DND-41 (cell line): Measurements from ENCODE around the gene L1TD1.

ENCODE experiments used
- ATAC-seq: fragments of 200-7000 bp; cut with Tn5 transposase; 3 replicates; pipeline ENCODE4 v1.9.1; 2021; ENCODE audit warnings: low read depth; ENCODE audit not compliant: insufficient read depth
- DNase-seq: peaks from one replicate; pipeline ENCODE4 v3.0.0-alpha.2; 2020
- H2AFZ ChIP-seq: 2 replicates; pipeline ENCODE4 v1.6.0; 2012; ENCODE audit warnings: low read depth, low read length
- H3K27ac ChIP-seq: 2 replicates; pipeline ENCODE4 v1.5.1; 2012; ENCODE audit warnings: low read length, inconsistent platforms
- H3K27me3 ChIP-seq: fragments of 200-600 bp; sonication (generic); 2 replicates; pipeline ENCODE4 v1.6.0; 2012; ENCODE audit warnings: low read length, mild to moderate bottlenecking, inconsistent platforms; ENCODE audit not compliant: insufficient read depth, poor library complexity
- H3K36me3 ChIP-seq: 2 replicates; pipeline ENCODE4 v1.5.1; 2012; ENCODE audit warnings: low read length, inconsistent platforms; ENCODE audit not compliant: insufficient read depth
- H3K4me1 ChIP-seq: 2 replicates; pipeline ENCODE4 v1.5.1; 2012; ENCODE audit warnings: mild to moderate bottlenecking, low read length; ENCODE audit not compliant: insufficient read depth
- H3K4me2 ChIP-seq: 2 replicates; pipeline ENCODE4 v1.6.0; 2012; ENCODE audit warnings: mild to moderate bottlenecking, moderate library complexity, low read length, inconsistent platforms; ENCODE audit not compliant: insufficient read depth
- H3K4me3 ChIP-seq, 2 experiments: fragments of 200-600 bp in 1 of 2; shearing (Covaris generic) in 1 of 2; 2 replicates each; pipeline ENCODE4 v1.5.1; 2012 to 2016; ENCODE audit warnings: inconsistent platforms in 2 of 2, low read length in 2 of 2, mild to moderate bottlenecking in 2 of 2, low read depth in 1 of 2, moderate library complexity in 1 of 2
- H3K79me2 ChIP-seq: 2 replicates; pipeline ENCODE4 v1.6.0; 2012; ENCODE audit warnings: low read length, inconsistent platforms; ENCODE audit not compliant: insufficient read depth
- H3K9ac ChIP-seq: 2 replicates; pipeline ENCODE4 v1.6.0; 2012; ENCODE audit warnings: low read depth, mild to moderate bottlenecking, inconsistent platforms, low read length, moderate library complexity
- H3K9me3 ChIP-seq: 2 replicates; pipeline ENCODE4 v1.5.1; 2012; ENCODE audit warnings: low read length, moderate library complexity, mild to moderate bottlenecking, inconsistent platforms; ENCODE audit not compliant: insufficient read depth, severe bottlenecking
- H4K20me1 ChIP-seq: 2 replicates; pipeline ENCODE4 v1.6.0; 2012; ENCODE audit warnings: low read length; ENCODE audit not compliant: insufficient read depth
- EZH2 ChIP-seq: IDR thresholded peaks from 3 replicates; pipeline ENCODE4 v1.6.1; 2012; ENCODE audit warnings: borderline replicate concordance, low read depth, mild to moderate bottlenecking, moderate library complexity, low read length, inconsistent platforms; ENCODE audit not compliant: severe bottlenecking
- TF ChIP-seq, protein P1 (sequence below): IDR thresholded peaks from 2 replicates; pipeline ENCODE4 v1.5.1; 2012; ENCODE audit warnings: borderline replicate concordance, low read length, moderate library complexity, mild to moderate bottlenecking; ENCODE audit not compliant: poor library complexity, severe bottlenecking; ENCODE audit errors: extremely low read depth

L1TD1 gene

DNA sequence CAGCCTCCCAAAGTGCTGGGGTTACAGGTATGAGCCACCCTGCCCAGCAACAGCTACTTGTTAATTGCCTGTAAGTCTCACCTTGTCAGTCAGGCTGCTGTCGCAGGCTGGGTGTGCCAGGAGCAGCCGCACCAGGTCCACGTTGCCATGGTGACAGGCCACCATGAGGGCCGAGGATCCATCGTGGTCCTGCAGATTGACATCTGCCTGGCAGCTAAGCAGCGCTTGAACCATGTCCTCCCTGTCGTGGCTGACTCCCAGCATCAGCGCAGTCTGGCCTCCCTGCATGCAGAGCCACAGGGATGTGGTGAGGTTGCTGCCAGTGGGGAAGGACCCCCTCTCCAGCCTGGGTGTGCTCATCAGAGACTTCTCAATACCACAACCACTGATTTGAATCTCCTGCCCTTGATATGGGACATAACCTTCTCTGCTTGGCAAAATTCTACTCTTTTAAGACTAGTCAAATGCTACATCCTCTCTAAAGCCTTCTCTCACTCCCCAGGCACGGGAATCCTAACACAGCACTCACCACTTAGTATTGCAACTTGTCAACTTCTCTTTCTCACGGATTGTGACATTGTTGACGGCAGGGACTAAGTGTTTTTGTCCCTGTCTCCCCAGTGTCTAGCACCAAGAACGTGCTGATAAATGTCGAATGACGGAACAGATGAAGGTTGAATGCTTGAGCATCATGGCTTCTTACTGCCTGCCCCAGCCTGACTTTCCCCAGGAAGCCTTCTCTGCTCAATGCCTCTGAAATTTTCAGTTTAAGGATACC lies 52.9 kb downstream of the L1TD1 start:
- no peaks in the 10 kb centered on the region for H3K27me3 ChIP-seq
- no peaks in the 10 kb centered on the region for H3K4me1 ChIP-seq
- H3K9ac ChIP-seq = no peak overlapping the region
- no peak overlapping the region for H3K4me3 ChIP-seq
- DNase-seq = no peak
- no peaks in the 10 kb centered on the region for H4K20me1 ChIP-seq
- no peaks in the 10 kb centered on the region for H3K9me3 ChIP-seq
- TF ChIP-seq EZH2 = no peak
- TF ChIP-seq, protein P1, sequence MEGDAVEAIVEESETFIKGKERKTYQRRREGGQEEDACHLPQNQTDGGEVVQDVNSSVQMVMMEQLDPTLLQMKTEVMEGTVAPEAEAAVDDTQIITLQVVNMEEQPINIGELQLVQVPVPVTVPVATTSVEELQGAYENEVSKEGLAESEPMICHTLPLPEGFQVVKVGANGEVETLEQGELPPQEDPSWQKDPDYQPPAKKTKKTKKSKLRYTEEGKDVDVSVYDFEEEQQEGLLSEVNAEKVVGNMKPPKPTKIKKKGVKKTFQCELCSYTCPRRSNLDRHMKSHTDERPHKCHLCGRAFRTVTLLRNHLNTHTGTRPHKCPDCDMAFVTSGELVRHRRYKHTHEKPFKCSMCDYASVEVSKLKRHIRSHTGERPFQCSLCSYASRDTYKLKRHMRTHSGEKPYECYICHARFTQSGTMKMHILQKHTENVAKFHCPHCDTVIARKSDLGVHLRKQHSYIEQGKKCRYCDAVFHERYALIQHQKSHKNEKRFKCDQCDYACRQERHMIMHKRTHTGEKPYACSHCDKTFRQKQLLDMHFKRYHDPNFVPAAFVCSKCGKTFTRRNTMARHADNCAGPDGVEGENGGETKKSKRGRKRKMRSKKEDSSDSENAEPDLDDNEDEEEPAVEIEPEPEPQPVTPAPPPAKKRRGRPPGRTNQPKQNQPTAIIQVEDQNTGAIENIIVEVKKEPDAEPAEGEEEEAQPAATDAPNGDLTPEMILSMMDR = no peak
- no peaks in the 10 kb centered on the region for H3K36me3 ChIP-seq
- H2AFZ ChIP-seq = no peak overlapping the region
- H3K4me2 ChIP-seq = no peak overlapping the region
- no peak for ATAC-seq
- no peaks in the 10 kb centered on the region for H3K79me2 ChIP-seq
- no peak overlapping the region for H3K27ac ChIP-seq

DNA sequence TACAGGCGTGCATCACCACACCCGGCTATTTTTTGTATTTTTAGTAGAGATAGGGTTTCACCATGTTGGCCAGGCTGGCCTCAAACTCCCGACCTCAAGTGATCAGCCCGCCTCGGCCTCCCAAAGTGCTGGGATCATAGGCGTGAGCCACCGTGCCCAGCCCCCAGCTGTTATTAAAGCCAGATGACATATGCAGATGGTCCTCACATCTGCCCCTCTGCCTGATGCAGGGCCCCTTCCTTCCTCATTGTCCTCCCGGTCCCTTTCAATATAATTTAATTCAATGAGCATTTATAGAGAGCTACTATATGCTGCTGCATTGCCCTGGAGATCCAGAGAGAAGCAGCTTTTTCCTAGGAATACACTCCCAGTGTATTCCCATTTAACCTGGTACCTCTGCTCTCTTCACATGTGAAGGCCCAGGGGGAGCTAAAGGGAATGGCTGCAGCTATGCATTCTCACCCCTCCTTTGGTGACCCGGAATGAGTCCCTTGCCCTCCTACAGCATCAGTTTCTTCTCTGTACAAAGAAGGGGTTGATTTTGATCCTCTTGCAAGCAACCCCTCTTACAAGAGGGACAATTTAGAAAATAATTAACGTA lies 55.6 kb downstream of the L1TD1 start:
- H3K4me1 ChIP-seq = no peaks in the 10 kb centered on the region
- H3K27ac ChIP-seq = no peak overlapping the region
- no peaks in the 10 kb centered on the region for H3K9me3 ChIP-seq
- no peaks in the 10 kb centered on the region for H3K36me3 ChIP-seq
- DNase-seq (no peak), ATAC-seq (no peak)
- TF ChIP-seq, protein P1 = no peak
- TF ChIP-seq EZH2 = no peak
- no peak overlapping the region for H3K9ac ChIP-seq
- H4K20me1 ChIP-seq = no peaks in the 10 kb centered on the region
- no peak overlapping the region for H3K4me2 ChIP-seq
- H3K27me3 ChIP-seq = no peaks in the 10 kb centered on the region
- H3K79me2 ChIP-seq = no peaks in the 10 kb centered on the region
- H2AFZ ChIP-seq = no peak overlapping the region
- no peak overlapping the region for H3K4me3 ChIP-seq

DNA sequence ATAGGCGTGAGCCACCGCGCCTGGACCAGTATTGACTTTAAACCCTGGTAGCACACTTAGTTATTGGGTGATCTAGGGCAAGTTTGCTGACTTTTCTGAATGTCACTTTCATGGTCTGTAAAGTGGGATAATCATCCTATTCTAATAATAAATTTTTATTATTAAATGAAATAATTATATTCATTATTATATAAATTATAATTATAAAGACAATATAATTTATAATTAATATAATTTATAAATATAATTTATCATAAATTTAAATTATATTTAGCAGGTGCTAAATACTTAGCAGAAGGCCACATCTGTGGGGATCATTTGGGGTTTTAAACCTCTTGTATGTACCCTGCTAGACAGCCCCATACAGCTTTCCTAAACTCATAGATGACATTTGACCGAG lies 64.9 kb downstream of the L1TD1 start:
- Histone ChIP-seq H3K9me3 (no peaks in the 10 kb centered on the region), H3K27ac (no peak overlapping the region), H3K4me1 (no peaks in the 10 kb centered on the region), H3K79me2 (no peaks in the 10 kb centered on the region), H3K4me2 (no peak overlapping the region), H2AFZ (no peak overlapping the region), H3K9ac (no peak overlapping the region), H4K20me1 (no peaks in the 10 kb centered on the region), H3K27me3 (no peaks in the 10 kb centered on the region), H3K36me3 (no peaks in the 10 kb centered on the region), H3K4me3 (no peak overlapping the region)
- TF ChIP-seq, protein P1 = no peak
- no peak for TF ChIP-seq EZH2
- DNase-seq = no peak
- ATAC-seq = no peak
